Measurements from ENCODE around the gene MPDU1. TPM values are rescaled to one million over a fixed set of nuclear protein-coding genes. Genes with fewer than 3 reads are reported as not detected.

MPDU1 gene
- total and polyA plus RNA-seq, 10 of the 15 experiments (the other 5 are each of a cell fraction or from before 2014, with no cell fraction given), result 3.6 to 138 (median 78.9) TPM

DNA sequence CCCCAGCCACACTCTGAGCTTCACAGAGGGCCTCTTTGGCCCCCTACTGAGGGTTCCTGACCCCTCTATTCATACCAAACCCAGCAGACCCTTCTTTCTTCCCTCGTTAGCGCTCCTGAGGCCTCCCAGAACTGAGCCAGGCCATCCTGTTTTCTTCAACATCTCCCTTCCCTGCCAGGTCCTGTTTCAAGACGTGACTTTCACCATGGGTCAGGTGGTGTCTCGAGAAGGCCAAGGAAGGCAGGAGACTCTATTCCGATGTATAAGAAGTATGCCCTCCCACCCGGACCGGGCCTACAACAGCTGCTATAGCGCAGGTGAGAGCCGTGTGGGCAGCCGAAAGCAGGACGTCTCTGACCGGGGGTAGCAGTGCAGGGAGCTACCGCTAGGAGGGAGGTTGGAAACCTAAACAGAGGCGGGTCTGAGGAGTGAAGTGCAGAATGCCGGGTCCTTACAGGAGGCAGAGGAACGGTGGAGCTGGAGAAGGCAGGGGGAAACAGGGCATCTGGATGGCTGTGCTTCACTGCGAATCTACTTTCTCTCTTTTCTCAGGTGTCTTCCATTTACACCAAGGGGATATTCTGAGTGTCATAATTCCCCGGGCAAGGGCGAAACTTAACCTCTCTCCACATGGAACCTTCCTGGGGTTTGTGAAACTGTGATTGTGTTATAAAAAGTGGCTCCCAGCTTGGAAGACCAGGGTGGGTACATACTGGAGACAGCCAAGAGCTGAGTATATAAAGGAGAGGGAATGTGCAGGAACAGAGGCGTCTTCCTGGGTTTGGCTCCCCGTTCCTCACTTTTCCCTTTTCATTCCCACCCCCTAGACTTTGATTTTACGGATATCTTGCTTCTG lies 23.3 kb upstream of the MPDU1 start (continued):
- TF ChIP-seq FOS (IDR thresholded peaks at IDR 0.05; ENCODE audit: borderline replicate concordance, extremely low read depth, insufficient read length) (no peak), BMI1 (IDR thresholded peaks at IDR 0.05; ENCODE audit: borderline replicate concordance) (no peak), SP1 (IDR thresholded peaks at IDR 0.05; ENCODE audit: low read depth, low read length) (no peak), IKZF2 (IDR thresholded peaks at IDR 0.05) (no peak), EGR1 (IDR thresholded peaks at IDR 0.05; ENCODE audit: borderline replicate concordance in 1 of 2, low read depth in 2 of 2, low read length in 2 of 2) (no peak), MEF2A (IDR thresholded peaks at IDR 0.05; ENCODE audit: insufficient read depth, low read depth, low read length) (no peak), ASH2L (IDR thresholded peaks at IDR 0.05; ENCODE audit: borderline replicate concordance, low read depth) (no peak), IRF4 (IDR thresholded peaks at IDR 0.05; ENCODE audit: low read depth, low read length) (no peak), ZZZ3 (IDR thresholded peaks at IDR 0.05; ENCODE audit: control insufficient read depth, insufficient read length, low read depth) (no peak), SRF (IDR thresholded peaks at IDR 0.05; ENCODE audit: low read depth in 2 of 2, low read length in 2 of 2) (no peak), EED (IDR thresholded peaks at IDR 0.05; ENCODE audit: low read depth) (peak; percentile 35; the same call in 1 of the 2 replicates), FOXM1 (IDR thresholded peaks at IDR 0.05; ENCODE audit: low read depth, low read length) (no peak), ETV6 (conservative IDR thresholded peaks at IDR 0.05 in 1 of 2, IDR thresholded peaks at IDR 0.05 in 1 of 2; ENCODE audit: borderline replicate concordance in 1 of 2, low read depth in 1 of 2) (no peak), MEF2B (IDR thresholded peaks at IDR 0.05; ENCODE audit: partially characterized antibody, poor library complexity, severe bottlenecking) (no peak), SREBF1 (IDR thresholded peaks at IDR 0.05; ENCODE audit: low read length) (no peak), CREM (IDR thresholded peaks at IDR 0.05; ENCODE audit: low read depth) (peak; percentile 24; the same call in 1 of the 2 replicates), TCF12 (IDR thresholded peaks at IDR 0.05; ENCODE audit: low read depth, low read length) (0 out of 2 replicates have a peak, but pooled peaks have one; percentile 59), SUZ12 (IDR thresholded peaks at IDR 0.05; ENCODE audit: unreplicated experiment) (no peak)
- TF ChIP-seq, protein P1, sequence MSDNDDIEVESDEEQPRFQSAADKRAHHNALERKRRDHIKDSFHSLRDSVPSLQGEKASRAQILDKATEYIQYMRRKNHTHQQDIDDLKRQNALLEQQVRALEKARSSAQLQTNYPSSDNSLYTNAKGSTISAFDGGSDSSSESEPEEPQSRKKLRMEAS (IDR thresholded peaks at IDR 0.05; ENCODE audit: low read depth, low read length), result no peak
- TF ChIP-seq, protein P2, sequence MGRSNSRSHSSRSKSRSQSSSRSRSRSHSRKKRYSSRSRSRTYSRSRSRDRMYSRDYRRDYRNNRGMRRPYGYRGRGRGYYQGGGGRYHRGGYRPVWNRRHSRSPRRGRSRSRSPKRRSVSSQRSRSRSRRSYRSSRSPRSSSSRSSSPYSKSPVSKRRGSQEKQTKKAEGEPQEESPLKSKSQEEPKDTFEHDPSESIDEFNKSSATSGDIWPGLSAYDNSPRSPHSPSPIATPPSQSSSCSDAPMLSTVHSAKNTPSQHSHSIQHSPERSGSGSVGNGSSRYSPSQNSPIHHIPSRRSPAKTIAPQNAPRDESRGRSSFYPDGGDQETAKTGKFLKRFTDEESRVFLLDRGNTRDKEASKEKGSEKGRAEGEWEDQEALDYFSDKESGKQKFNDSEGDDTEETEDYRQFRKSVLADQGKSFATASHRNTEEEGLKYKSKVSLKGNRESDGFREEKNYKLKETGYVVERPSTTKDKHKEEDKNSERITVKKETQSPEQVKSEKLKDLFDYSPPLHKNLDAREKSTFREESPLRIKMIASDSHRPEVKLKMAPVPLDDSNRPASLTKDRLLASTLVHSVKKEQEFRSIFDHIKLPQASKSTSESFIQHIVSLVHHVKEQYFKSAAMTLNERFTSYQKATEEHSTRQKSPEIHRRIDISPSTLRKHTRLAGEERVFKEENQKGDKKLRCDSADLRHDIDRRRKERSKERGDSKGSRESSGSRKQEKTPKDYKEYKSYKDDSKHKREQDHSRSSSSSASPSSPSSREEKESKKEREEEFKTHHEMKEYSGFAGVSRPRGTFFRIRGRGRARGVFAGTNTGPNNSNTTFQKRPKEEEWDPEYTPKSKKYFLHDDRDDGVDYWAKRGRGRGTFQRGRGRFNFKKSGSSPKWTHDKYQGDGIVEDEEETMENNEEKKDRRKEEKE (IDR thresholded peaks at IDR 0.05), result no peak
- TF ChIP-seq, protein P3, sequence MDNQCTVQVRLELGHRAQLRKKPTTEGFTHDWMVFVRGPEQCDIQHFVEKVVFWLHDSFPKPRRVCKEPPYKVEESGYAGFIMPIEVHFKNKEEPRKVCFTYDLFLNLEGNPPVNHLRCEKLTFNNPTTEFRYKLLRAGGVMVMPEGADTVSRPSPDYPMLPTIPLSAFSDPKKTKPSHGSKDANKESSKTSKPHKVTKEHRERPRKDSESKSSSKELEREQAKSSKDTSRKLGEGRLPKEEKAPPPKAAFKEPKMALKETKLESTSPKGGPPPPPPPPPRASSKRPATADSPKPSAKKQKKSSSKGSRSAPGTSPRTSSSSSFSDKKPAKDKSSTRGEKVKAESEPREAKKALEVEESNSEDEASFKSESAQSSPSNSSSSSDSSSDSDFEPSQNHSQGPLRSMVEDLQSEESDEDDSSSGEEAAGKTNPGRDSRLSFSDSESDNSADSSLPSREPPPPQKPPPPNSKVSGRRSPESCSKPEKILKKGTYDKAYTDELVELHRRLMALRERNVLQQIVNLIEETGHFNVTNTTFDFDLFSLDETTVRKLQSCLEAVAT (IDR thresholded peaks at IDR 0.05), result 0 out of 2 replicates have a peak, but pooled peaks have one; percentile 12
- TF ChIP-seq, protein P4, sequence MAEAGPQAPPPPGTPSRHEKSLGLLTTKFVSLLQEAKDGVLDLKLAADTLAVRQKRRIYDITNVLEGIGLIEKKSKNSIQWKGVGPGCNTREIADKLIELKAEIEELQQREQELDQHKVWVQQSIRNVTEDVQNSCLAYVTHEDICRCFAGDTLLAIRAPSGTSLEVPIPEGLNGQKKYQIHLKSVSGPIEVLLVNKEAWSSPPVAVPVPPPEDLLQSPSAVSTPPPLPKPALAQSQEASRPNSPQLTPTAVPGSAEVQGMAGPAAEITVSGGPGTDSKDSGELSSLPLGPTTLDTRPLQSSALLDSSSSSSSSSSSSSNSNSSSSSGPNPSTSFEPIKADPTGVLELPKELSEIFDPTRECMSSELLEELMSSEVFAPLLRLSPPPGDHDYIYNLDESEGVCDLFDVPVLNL (IDR thresholded peaks at IDR 0.05; ENCODE audit: low read depth, low read length), result 0 out of 2 replicates have a peak, but pooled peaks have one; percentile 17
- TF ChIP-seq, protein P5, sequence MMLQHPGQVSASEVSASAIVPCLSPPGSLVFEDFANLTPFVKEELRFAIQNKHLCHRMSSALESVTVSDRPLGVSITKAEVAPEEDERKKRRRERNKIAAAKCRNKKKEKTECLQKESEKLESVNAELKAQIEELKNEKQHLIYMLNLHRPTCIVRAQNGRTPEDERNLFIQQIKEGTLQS (IDR thresholded peaks at IDR 0.05; ENCODE audit: borderline replicate concordance, extremely low read depth, low read depth, low read length), result no peak

Data from GM12878 (cell line).